WI38 (cell line): ENCODE measurements around the gene UGT1A5.

Experiments used
- H3K4me3 ChIP-seq: 2 replicates; pipeline ENCODE4 v1.5.1; 2011; ENCODE audit warnings: low read depth, mild to moderate bottlenecking, control low read depth, low read length
- CTCF ChIP-seq: IDR thresholded peaks from 2 replicates; pipeline ENCODE4 v1.5.1; 2012; ENCODE audit warnings: low read depth, mild to moderate bottlenecking, control low read depth, low read length

UGT1A5 gene

GRCh38 chr2:233803292-233803911 lies 90.7 kb downstream of the UGT1A5 start:
- no peak overlapping the region for H3K4me3 ChIP-seq
- TF ChIP-seq CTCF: no peak

GRCh38 chr2:233803994-233804393 lies 91.3 kb downstream of the UGT1A5 start:
- no peak overlapping the region for H3K4me3 ChIP-seq
- no peak for TF ChIP-seq CTCF

- no peak overlapping the region for H3K4me3 ChIP-seq
- TF ChIP-seq CTCF: no peak
Measured at GRCh38 chr2:233807215-233807865, 94.6 kb downstream of the UGT1A5 start.

GRCh38 chr2:233807966-233808935 lies 95.5 kb downstream of the UGT1A5 start:
- no peak overlapping the region for H3K4me3 ChIP-seq
- no peak for TF ChIP-seq CTCF

GRCh38 chr2:233810385-233810784 lies 97.7 kb downstream of the UGT1A5 start:
- no peak for TF ChIP-seq CTCF
- H3K4me3 ChIP-seq: no peak overlapping the region

- no peak for TF ChIP-seq CTCF
- H3K4me3 ChIP-seq: no peak overlapping the region
Measured at GRCh38 chr2:233811087-233811486, 98.4 kb downstream of the UGT1A5 start.
